ENCODE data around the gene TPRN.

TPRN gene

DNA sequence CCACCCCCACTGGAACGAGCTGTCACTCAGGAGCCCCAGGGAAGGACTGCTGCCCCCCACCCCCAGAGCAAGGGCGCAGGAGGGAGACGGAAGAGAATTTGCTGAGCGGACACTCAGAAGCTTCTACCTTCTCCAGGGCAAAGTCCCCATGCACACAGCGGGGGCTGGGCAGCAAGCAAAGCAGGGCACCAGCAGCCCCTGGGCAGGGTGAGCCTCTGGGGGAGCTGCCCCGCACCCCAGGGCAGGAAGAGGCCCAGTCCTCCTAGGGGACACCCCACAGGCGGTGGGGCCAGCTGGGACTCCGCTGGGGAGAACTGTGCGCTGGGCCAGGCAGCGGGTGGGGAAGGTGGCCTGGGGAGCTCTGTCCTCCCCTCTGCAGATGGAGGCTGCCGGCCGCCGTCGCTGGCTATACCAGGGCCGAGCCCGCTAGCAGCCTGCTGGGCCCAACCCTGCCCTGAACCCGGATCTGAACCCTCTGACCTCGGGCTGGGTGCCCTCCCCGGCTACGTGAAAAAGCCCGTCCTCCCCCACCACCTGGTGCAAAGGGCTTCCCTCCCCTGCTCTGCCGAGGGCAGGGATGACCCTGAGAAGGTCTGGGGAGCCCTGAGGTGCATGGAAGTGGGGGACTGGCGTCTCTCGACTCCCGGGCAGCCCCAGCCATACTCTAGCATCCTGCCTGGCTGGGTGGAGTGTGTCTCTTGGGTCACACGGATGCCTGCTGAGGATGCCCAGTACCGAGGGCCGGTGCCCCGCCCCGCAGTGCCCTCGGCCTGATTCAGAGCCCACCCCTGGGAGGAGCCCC, 29.6 kb upstream of the TPRN start:
- Mint-ChIP-seq H3K27me3 (peaks cover 2% of the 10 kb centered on the region), H3K4me1 (peaks cover 4% of the 10 kb centered on the region), H3K9me3 (no peaks in the 10 kb centered on the region), H3K4me3 (no peak overlapping the region), H3K36me3 (no peaks in the 10 kb centered on the region), H3K27ac (no peak overlapping the region)

DNA sequence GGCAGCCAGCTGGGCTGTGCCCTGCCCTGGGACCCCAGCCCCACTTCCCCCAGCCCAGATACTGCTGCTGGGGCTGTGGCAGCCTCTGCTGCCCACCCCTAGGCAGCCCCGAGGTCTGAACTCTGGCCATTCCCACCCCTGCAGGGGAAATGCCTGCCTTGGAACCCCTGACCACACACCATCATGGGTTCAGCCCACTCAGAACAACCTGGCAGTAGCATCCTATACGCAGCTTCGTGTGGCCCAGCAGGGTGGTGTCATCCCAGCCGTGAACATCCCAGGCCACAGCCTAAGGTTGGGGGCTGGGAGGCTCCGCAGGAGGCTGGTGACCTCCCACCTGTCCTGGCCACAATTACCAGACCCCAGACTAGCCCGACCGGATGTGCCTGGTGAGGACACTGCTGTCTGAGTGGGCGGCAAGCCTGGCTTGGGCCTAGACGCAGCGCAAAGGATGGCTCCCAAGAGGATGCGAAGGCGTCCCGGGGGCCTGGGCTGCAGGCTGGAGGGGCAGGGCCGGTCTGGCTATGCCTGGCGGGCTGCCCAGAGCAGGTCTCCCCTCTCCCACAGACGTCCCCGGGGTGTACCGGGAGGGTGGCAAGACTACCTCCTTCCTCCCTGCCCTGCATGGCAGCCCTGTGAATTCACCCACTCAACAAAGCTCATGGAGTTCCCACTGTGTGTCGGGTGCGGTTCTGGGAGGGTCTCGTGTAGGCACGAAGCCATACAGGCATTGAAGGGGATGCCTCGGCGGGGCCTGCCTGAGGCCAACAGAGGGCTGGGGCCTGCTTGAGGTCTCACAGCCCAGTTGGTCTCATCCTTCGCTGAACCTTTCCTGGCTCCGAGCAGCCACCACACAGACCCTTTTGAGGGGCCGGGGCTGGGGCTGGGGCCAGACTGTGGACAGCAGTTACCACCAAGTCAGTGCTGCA, 28.7 kb upstream of the TPRN start:
- H3K9me3 Mint-ChIP-seq, result no peaks in the 10 kb centered on the region
- H3K4me1 Mint-ChIP-seq, result peaks cover 4% of the 10 kb centered on the region
- no peak overlapping the region for H3K27ac Mint-ChIP-seq
- H3K36me3 Mint-ChIP-seq, result no peaks in the 10 kb centered on the region
- H3K27me3 Mint-ChIP-seq, result peaks cover 2% of the 10 kb centered on the region
- H3K4me3 Mint-ChIP-seq, result no peak overlapping the region

DNA sequence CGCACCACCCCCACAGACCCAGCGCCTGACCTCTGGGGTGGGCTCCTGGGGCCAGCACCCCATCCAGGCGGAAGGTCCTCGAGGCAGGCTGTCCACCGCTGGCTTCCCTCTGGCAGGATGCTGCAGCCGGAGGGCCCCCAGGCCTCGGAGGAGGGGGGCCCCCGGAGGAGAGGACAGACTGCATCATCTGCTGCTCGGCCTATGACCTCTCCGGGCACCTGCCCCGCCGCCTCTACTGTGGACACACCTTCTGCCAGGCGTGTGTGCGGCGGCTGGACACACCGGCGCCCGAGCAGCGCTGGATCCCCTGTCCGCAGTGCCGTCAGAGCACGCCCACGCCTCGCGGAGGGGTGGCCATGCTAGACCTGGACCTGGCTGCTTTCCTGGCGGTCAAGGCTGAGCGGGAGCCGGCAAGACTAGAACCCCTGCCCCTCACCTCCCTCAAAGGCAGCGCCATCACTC, 28.0 kb upstream of the TPRN start:
- Mint-ChIP-seq H3K27ac (no peak overlapping the region), H3K36me3 (no peaks in the 10 kb centered on the region), H3K27me3 (peaks cover 2% of the 10 kb centered on the region)

GRCh38 chr9:137227853-137228505, 27.4 kb upstream of the TPRN start:
- Mint-ChIP-seq H3K27me3 (peaks cover 2% of the 10 kb centered on the region), H3K27ac (peak overlapping the region; percentile 70), H3K4me3 (no peak overlapping the region), H3K9me3 (no peaks in the 10 kb centered on the region), H3K4me1 (peaks cover 6% of the 10 kb centered on the region), H3K36me3 (no peaks in the 10 kb centered on the region)

More for the DNA sequence above, 28.0 kb upstream of the TPRN start:
- Mint-ChIP-seq H3K4me3 (no peak overlapping the region), H3K4me1 (peaks cover 4% of the 10 kb centered on the region), H3K9me3 (no peaks in the 10 kb centered on the region)

- H3K27me3 Mint-ChIP-seq, result peaks cover 2% of the 10 kb centered on the region
- peak within 1 kb of the TSS; percentile 70 for H3K27ac Mint-ChIP-seq
- no peaks in the 10 kb centered on the region for H3K36me3 Mint-ChIP-seq
- peak within 1 kb of the TSS; percentile 16 for H3K4me3 Mint-ChIP-seq
- H3K9me3 Mint-ChIP-seq, result no peaks in the 10 kb centered on the region
- H3K4me1 Mint-ChIP-seq, result peaks cover 8% of the 10 kb centered on the region
Measured at GRCh38 chr9:137227054-137227852, 26.7 kb upstream of the TPRN start, which contains the start of gene RNF224. TSS of gene RNF224 (plus strand) at chr9:137227502. CDS start at chr9:137228336, 834 bp downstream.

DNA sequence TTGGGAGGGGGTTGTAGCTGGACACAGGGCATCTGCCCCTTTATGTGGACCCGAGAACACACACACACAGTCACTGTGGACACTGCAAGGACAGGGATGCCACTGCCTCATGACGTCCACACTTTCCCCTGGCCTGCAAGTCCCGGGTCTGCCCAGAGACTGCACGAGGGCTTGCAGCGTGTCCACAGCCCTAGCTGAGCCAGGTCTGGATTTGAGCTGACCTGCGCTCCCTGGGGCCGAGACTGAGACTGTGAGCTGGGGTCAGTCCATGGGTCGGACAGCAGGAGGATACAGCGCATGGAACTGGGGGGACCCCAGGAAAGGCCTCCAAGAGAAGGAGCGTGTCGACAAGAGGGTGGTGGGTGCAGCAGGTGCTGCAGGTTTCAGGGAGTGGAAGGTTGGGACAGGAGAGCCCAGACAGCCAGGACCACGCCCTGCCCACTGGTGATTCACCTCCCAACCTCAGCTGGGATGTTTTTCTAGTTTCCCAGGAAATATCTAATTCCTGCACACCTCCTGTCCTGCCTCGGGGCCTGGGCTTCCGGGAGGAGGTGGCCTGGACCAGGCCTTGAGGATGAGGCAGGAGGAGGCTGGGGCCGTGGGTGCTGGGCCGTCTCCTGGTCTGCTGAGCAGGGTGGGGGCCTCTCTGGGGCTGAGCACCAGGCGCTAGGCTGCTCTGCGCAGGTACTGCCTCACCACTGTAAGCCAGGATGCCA, 26.0 kb upstream of the TPRN start:
- Mint-ChIP-seq H3K9me3 (no peaks in the 10 kb centered on the region), H3K36me3 (no peaks in the 10 kb centered on the region), H3K4me1 (peaks cover 8% of the 10 kb centered on the region), H3K4me3 (no peak overlapping the region), H3K27ac (no peak overlapping the region), H3K27me3 (peaks cover 2% of the 10 kb centered on the region)

- Mint-ChIP-seq H3K4me3 (no peak overlapping the region), H3K36me3 (no peaks in the 10 kb centered on the region), H3K9me3 (no peaks in the 10 kb centered on the region), H3K27me3 (peaks cover 2% of the 10 kb centered on the region), H3K4me1 (peaks cover 8% of the 10 kb centered on the region), H3K27ac (no peak overlapping the region)
Measured at GRCh38 chr9:137225699-137226331, 25.3 kb upstream of the TPRN start.

GRCh38 chr9:137224830-137225694, 24.5 kb upstream of the TPRN start, which contains the start of gene CYSRT1:
TSS of gene CYSRT1 (plus strand) at chr9:137225174. CDS start at chr9:137225622, 448 bp downstream.
- H3K27me3 Mint-ChIP-seq, result peaks cover 2% of the 10 kb centered on the region
- no peaks in the 10 kb centered on the region for H3K9me3 Mint-ChIP-seq

DNA sequence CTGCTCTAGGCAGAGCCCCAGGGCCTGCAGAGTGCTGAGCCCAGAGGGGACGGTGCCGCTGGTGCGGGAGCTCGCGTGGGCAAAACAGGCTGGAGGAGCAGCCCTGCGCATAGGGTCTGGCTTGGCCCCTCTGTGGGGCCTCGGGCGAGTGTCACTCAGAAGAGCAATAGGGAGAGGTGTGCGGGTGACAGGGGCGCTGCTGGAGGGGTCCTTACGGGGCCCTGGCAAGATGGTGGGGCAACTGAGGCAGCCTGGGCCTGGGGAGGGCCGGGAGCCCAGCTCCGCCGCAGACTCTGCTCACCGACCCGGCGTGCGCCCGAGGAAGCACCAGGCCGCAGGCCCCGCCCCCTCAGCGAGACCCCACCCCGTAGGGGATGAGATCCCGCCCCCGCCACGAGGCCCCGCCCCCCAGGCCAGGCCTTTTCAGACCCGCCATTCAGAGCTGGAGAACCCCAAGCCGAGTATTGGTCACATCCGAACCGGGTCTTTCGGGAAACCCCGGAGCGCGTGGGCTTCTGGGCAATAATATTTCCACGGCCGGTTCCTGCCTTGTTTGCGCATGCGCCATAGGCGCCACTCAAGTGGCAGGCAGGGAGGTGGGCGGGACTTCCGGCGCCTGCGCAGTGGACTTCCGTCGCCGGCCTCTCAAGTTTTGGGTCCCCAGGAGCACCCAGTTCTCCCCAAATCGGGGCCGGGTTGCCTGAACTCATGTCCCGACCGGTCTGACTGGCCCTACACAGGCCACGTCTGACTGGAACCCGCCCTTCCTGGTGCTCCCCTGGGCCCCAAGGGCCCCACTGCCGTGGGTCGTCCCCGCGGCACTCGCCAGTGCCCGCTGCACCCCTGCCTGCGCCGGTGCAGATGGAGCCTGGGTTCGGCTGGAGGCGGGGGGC, 22.8 kb upstream of the TPRN start:
- Mint-ChIP-seq H3K4me1 (peaks cover 8% of the 10 kb centered on the region), H3K9me3 (no peaks in the 10 kb centered on the region), H3K27ac (peak overlapping the region; percentile 65), H3K27me3 (peaks cover 2% of the 10 kb centered on the region), H3K36me3 (no peaks in the 10 kb centered on the region), H3K4me3 (peak overlapping the region; percentile 82)

More at GRCh38 chr9:137224830-137225694, 24.5 kb upstream of the TPRN start, which contains the start of gene CYSRT1:
- Mint-ChIP-seq H3K4me3 (peak within 1 kb of the TSS; percentile 82), H3K36me3 (no peaks in the 10 kb centered on the region), H3K27ac (no peak within 1 kb of the TSS), H3K4me1 (peaks cover 8% of the 10 kb centered on the region)

GRCh38 chr9:137222190-137223077, 21.9 kb upstream of the TPRN start, which contains the start of gene RNF208:
TSS of gene RNF208 (minus strand) at chr9:137222240. CDS start at chr9:137221212, 1,028 bp downstream.
- H3K27ac Mint-ChIP-seq, result peak within 1 kb of the TSS; percentile 27
- H3K27me3 Mint-ChIP-seq, result no peaks in the 10 kb centered on the region
- peaks cover 4% of the 10 kb centered on the region for H3K4me1 Mint-ChIP-seq
- no peaks in the 10 kb centered on the region for H3K9me3 Mint-ChIP-seq
- no peaks in the 10 kb centered on the region for H3K36me3 Mint-ChIP-seq
- peak within 1 kb of the TSS; percentile 82 for H3K4me3 Mint-ChIP-seq

DNA sequence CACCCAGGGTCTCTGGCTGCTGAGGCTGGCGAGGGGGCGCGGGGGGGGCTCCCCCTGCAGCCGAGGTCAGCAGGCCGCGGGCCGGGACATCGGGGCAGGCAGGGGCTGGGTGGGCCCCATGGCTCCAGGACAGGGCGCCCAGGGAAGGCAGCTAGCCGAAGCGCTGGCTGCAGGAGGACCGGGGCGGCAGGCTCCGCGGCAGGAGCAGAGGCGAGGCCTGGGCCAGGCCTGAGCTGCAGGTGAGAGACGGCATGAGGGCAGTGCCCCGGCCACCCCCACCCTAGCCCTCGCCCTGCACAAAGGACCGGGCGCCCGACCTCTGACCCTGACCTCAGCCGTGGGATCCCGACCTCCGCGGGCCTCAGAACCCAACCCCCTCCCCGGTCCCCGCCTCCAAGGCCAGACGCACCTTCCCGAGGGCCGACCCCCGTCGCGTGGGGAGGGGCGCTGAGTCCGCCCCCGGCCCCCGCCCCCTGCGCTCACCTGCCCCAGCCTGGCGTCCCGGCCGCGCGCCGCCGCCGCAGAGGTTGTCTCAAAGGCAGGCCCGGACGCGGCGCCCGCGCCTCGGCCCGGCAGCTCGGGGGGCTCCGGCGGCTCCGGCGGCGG, 21.1 kb upstream of the TPRN start:
- Mint-ChIP-seq H3K9me3 (no peaks in the 10 kb centered on the region), H3K36me3 (no peaks in the 10 kb centered on the region), H3K4me1 (peaks cover 3% of the 10 kb centered on the region), H3K27me3 (no peaks in the 10 kb centered on the region), H3K27ac (no peak overlapping the region), H3K4me3 (no peak overlapping the region)

Data from activated naive CD4-positive, alpha-beta T cell treated with anti-CD3 and anti-CD28 coated beads, Interleukin-2, amount 50 U/mL, for 24 hours (primary cell).